Measurements from ENCODE around the gene FAM186B. TPM values are rescaled to one million over a fixed set of nuclear protein-coding genes. Genes with fewer than 3 reads are reported as not detected.
"Not testable (repeated sequence)": the region's sequence is repeated elsewhere in the genome, so short reads cannot be mapped to it uniquely, and the experiment has no call there.

Gene FAM186B
- total RNA-seq, 1 experiment from 2014 or later = 0.30 TPM

- intact Hi-C loops (cut with micrococcal nuclease) = no loop called here
- H3K4me3 Mint-ChIP-seq (ENCODE audit: unreplicated experiment) = no peak overlapping the region
- no peaks in the 10 kb centered on the region for H3K27me3 Mint-ChIP-seq (ENCODE audit: insufficient read depth, unreplicated experiment)
- POLR2A ChIA-PET = interaction anchor here (0.6 to 0.8 kb wide), 2 partner anchors 8 to 62 kb away, joined by 3 read pairs; partner anchors contain the start of gene PRPF40B
- no peak for DNase-seq (ENCODE audit: unreplicated experiment)
- BruUV-seq (replicated peaks) = no TSS peak
- H3K27ac Mint-ChIP-seq (ENCODE audit: low read depth, unreplicated experiment) = no peak overlapping the region
- CTCF ChIA-PET = interaction anchor here (0.6 to 1.0 kb wide), 3 partner anchors 12 to 93 kb away, joined by 3 read pairs; no protein-coding TSS in a partner anchor
- TF ChIP-seq CTCF (IDR thresholded peaks at IDR 0.05; ENCODE audit: unreplicated experiment) = no peak
- no peaks in the 10 kb centered on the region for H3K4me1 Mint-ChIP-seq (ENCODE audit: insufficient read depth, unreplicated experiment)
- H3K36me3 Mint-ChIP-seq (ENCODE audit: insufficient read depth, unreplicated experiment) = no peaks in the 10 kb centered on the region
- H3K9me3 Mint-ChIP-seq (ENCODE audit: unreplicated experiment) = no peaks in the 10 kb centered on the region
Measured at GRCh38 chr12:49615725-49616124, 10.3 kb upstream of the FAM186B start.

- ChIA-PET POLR2A (interaction anchor here (0.7 to 1.0 kb wide), 2 partner anchors 11 to 129 kb away, joined by 3 to 6 read pairs; partner anchors contain the start of genes PRPF40B and TMBIM6), CTCF (interaction anchor here (0.8 to 1.4 kb wide), 2 partner anchors 12 to 32 kb away, joined by 3 to 7 read pairs; no protein-coding TSS in a partner anchor)
- no peaks in the 10 kb centered on the region for H3K27me3 Mint-ChIP-seq (ENCODE audit: insufficient read depth, unreplicated experiment)
- intact Hi-C loops (cut with micrococcal nuclease) = no loop called here
- no peaks in the 10 kb centered on the region for H3K9me3 Mint-ChIP-seq (ENCODE audit: unreplicated experiment)
- H3K4me1 Mint-ChIP-seq (ENCODE audit: insufficient read depth, unreplicated experiment) = no peaks in the 10 kb centered on the region
- BruUV-seq (replicated peaks) = no TSS peak
- DNase-seq (ENCODE audit: unreplicated experiment) = no peak
- no peaks in the 10 kb centered on the region for H3K36me3 Mint-ChIP-seq (ENCODE audit: insufficient read depth, unreplicated experiment)
- no peak for TF ChIP-seq CTCF (IDR thresholded peaks at IDR 0.05; ENCODE audit: unreplicated experiment)
- H3K4me3 Mint-ChIP-seq (ENCODE audit: unreplicated experiment) = no peak overlapping the region
- H3K27ac Mint-ChIP-seq (ENCODE audit: low read depth, unreplicated experiment) = no peak overlapping the region
Measured at GRCh38 chr12:49612210-49612609, 6.8 kb upstream of the FAM186B start.

GRCh38 chr12:49610785-49611184, 5.3 kb upstream of the FAM186B start:
- POLR2A ChIA-PET; BruUV-seq (replicated peaks); H3K27ac Mint-ChIP-seq (ENCODE audit: low read depth, unreplicated experiment): not testable (repeated sequence)

GRCh38 chr12:49609875-49610154, 4.4 kb upstream of the FAM186B start:
- no peaks in the 10 kb centered on the region for H3K4me1 Mint-ChIP-seq (ENCODE audit: insufficient read depth, unreplicated experiment)
- POLR2A ChIA-PET = no interaction called here
- BruUV-seq (replicated peaks) = no TSS peak
- DNase-seq (ENCODE audit: unreplicated experiment) = peak; percentile 49
- intact Hi-C loops (cut with micrococcal nuclease) = no loop called here
- CTCF ChIA-PET = interaction anchor here (0.6 to 1.6 kb wide), 2 partner anchors 29 to 49 kb away, joined by 3 to 6 read pairs; no protein-coding TSS in a partner anchor
- H3K27ac Mint-ChIP-seq (ENCODE audit: low read depth, unreplicated experiment) = no peak overlapping the region
- H3K36me3 Mint-ChIP-seq (ENCODE audit: insufficient read depth, unreplicated experiment) = no peaks in the 10 kb centered on the region
- peak; percentile 14 for TF ChIP-seq CTCF (IDR thresholded peaks at IDR 0.05; ENCODE audit: unreplicated experiment)
- H3K27me3 Mint-ChIP-seq (ENCODE audit: insufficient read depth, unreplicated experiment) = no peaks in the 10 kb centered on the region
- no peak overlapping the region for H3K4me3 Mint-ChIP-seq (ENCODE audit: unreplicated experiment)
- H3K9me3 Mint-ChIP-seq (ENCODE audit: unreplicated experiment) = no peaks in the 10 kb centered on the region

More at GRCh38 chr12:49610785-49611184, 5.3 kb upstream of the FAM186B start:
- H3K4me1 Mint-ChIP-seq (ENCODE audit: insufficient read depth, unreplicated experiment); H3K9me3 Mint-ChIP-seq (ENCODE audit: unreplicated experiment); intact Hi-C loops (cut with micrococcal nuclease); H3K27me3 Mint-ChIP-seq (ENCODE audit: insufficient read depth, unreplicated experiment); H3K4me3 Mint-ChIP-seq (ENCODE audit: unreplicated experiment); DNase-seq (ENCODE audit: unreplicated experiment); H3K36me3 Mint-ChIP-seq (ENCODE audit: insufficient read depth, unreplicated experiment): not testable (repeated sequence)
- CTCF ChIA-PET = interaction anchor here (0.6 to 0.9 kb wide), 5 partner anchors 9 to 436 kb away, joined by 3 to 4 read pairs (median 3); partner anchors contain the start of gene DNAJC22
